Astrocyte (in vitro differentiated cells and primary cell): Measurements from ENCODE around the gene SMTN. TPM values are rescaled to one million over a fixed set of nuclear protein-coding genes. Genes with fewer than 3 reads are reported as not detected.
"Not testable (repeated sequence)": the region's sequence is repeated elsewhere in the genome, so short reads cannot be mapped to it uniquely, and the experiment has no call there.

Experiments used
- DNase-seq: peaks from one replicate; pipeline ENCODE4 v3.0.0-alpha.2; 2010; ENCODE audit warnings: low read depth
- FAIRE-seq: peaks from 2 replicates; lab custom pipeline; 2011; peaks lifted over from hg19 to GRCh38; lab: Jason Lieb, UNC
- H2AFZ ChIP-seq: 2 replicates; pipeline ENCODE4 v1.6.0; 2012; ENCODE audit warnings: low read depth, low read length, inconsistent platforms
- H3K27ac ChIP-seq: 2 replicates; pipeline ENCODE4 v1.5.1; 2011; ENCODE audit warnings: low read depth, low read length, inconsistent platforms
- H3K27me3 ChIP-seq: 2 replicates; pipeline ENCODE4 v1.6.0; 2011; ENCODE audit warnings: low read length, inconsistent platforms; ENCODE audit not compliant: insufficient read depth
- H3K36me3 ChIP-seq: 2 replicates; pipeline ENCODE4 v1.5.1; 2011; ENCODE audit warnings: low read length, inconsistent platforms; ENCODE audit not compliant: insufficient read depth
- H3K4me1 ChIP-seq: 2 replicates; pipeline ENCODE4 v1.5.1; 2011; ENCODE audit warnings: low read length, inconsistent platforms; ENCODE audit not compliant: insufficient read depth
- H3K4me2 ChIP-seq: 2 replicates; pipeline ENCODE4 v1.6.0; 2012; ENCODE audit warnings: low read length, inconsistent platforms
- H3K4me3 ChIP-seq: 2 replicates; pipeline ENCODE4 v1.5.1; 2011; ENCODE audit warnings: low read depth, mild to moderate bottlenecking, low read length, inconsistent platforms; ENCODE audit not compliant: insufficient read depth
- H3K79me2 ChIP-seq: 2 replicates; pipeline ENCODE4 v1.6.0; 2012; ENCODE audit warnings: mild to moderate bottlenecking, low read length, inconsistent platforms; ENCODE audit not compliant: insufficient read depth
- H3K9ac ChIP-seq: 2 replicates; pipeline ENCODE4 v1.6.0; 2012; ENCODE audit warnings: mild to moderate bottlenecking, low read length, inconsistent platforms
- H3K9me3 ChIP-seq: 2 replicates; pipeline ENCODE4 v1.5.1; 2012; ENCODE audit warnings: low read depth, mild to moderate bottlenecking, low read length, inconsistent platforms; ENCODE audit not compliant: insufficient read depth
- H4K20me1 ChIP-seq: 2 replicates; pipeline ENCODE4 v1.6.0; 2012; ENCODE audit warnings: low read length, inconsistent platforms; ENCODE audit not compliant: insufficient read depth
- H3K27ac Mint-ChIP-seq: one replicate; pipeline ENCODE4 v1.8.0; 2021; ENCODE audit warnings: mild to moderate bottlenecking, mixed read lengths; ENCODE audit not compliant: unreplicated experiment
- H3K27me3 Mint-ChIP-seq: one replicate; pipeline ENCODE4 v1.8.0; 2021; ENCODE audit warnings: low read depth, mixed read lengths; ENCODE audit not compliant: unreplicated experiment
- H3K36me3 Mint-ChIP-seq: one replicate; pipeline ENCODE4 v1.8.0; 2021; ENCODE audit warnings: low read depth, mixed read lengths; ENCODE audit not compliant: unreplicated experiment
- H3K4me1 Mint-ChIP-seq: one replicate; pipeline ENCODE4 v1.8.0; 2021; ENCODE audit warnings: low read depth, mixed read lengths; ENCODE audit not compliant: unreplicated experiment
- H3K4me3 Mint-ChIP-seq: one replicate; pipeline ENCODE4 v1.8.0; 2021; ENCODE audit warnings: mild to moderate bottlenecking, moderate library complexity, mixed read lengths; ENCODE audit not compliant: unreplicated experiment
- H3K9me3 Mint-ChIP-seq: one replicate; pipeline ENCODE4 v1.8.0; 2021; ENCODE audit warnings: mild to moderate bottlenecking, mixed read lengths; ENCODE audit not compliant: unreplicated experiment
- EZH2 ChIP-seq: IDR thresholded peaks from 2 replicates; pipeline ENCODE4 v1.6.1; 2012; ENCODE audit warnings: mild to moderate bottlenecking, low read length, inconsistent platforms; ENCODE audit not compliant: insufficient read depth
- total RNA-seq: library from RNA; stranded (reverse); gene quantifications from 2 replicates; pipeline ENCODE4 v1.2.1, GENCODE V29; 2021
- TF ChIP-seq, protein P1 (sequence below): IDR thresholded peaks from 2 replicates; pipeline ENCODE4 v1.5.1; 2011; ENCODE audit warnings: low read depth, mild to moderate bottlenecking, inconsistent platforms, low read length, moderate library complexity; ENCODE audit not compliant: insufficient read depth

SMTN gene
- total RNA-seq, 1 donor from 2014 or later, result 98.9 TPM

DNA sequence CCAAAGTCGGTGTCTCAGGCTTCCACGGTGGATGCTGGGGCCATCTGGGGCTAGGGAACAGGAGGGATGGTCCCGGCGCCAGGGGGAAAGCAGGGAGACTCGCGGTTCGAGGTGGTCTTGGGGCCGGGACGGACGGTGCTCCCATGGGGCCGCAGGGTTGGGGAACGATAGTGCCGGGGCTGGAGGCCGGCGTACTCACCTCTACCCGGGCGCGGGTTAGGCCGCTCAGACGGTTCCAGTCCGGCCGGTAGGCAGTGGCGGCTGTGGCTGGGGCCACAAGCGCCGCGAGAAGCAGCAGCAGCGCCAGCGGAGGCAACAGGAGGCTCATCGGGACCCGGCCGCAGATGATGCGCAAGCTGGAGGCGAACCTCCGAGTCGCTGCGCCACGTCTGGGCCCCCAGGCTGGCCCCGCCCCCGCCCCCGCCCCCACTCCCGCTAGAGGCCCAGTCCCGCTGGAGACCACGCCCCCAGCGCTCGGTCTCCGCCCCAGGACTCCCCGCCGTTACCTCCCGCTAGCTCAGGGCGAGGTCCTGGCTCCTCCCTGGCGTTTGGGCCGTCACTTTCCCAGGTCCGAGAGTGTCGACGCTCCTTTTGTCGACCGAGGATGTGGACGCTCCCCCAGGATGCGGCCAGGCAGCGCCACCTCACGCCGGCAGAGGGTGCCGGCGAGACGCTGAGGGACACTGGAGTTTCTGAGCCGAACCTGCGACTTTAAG lies 26.2 kb downstream of the SMTN start, which contains the start of gene SELENOM:
TSS of gene SELENOM (minus strand) at position 391 of the 716 bp plus-strand sequence. CDS start at position 328, 63 bp downstream.
- Histone ChIP-seq H3K9me3 (no peaks in the 10 kb centered on the region), H3K4me2 (peak within 1 kb of the TSS; percentile 99), H3K4me3 (peak within 1 kb of the TSS; percentile 86), H3K79me2 (peaks cover 27% of the 10 kb centered on the region), H2AFZ (peak within 1 kb of the TSS; percentile 78), H3K36me3 (peaks cover 11% of the 10 kb centered on the region), H3K9ac (peak within 1 kb of the TSS; percentile 97), H3K27me3 (no peaks in the 10 kb centered on the region), H3K27ac (peak within 1 kb of the TSS; percentile 85), H4K20me1 (peaks cover 46% of the 10 kb centered on the region), H3K4me1 (peaks cover 27% of the 10 kb centered on the region)
- Mint-ChIP-seq H3K4me3 (peak within 1 kb of the TSS; percentile 98), H3K27me3 (no peaks in the 10 kb centered on the region), H3K36me3 (peaks cover 6% of the 10 kb centered on the region), H3K27ac (peak within 1 kb of the TSS; percentile 92), H3K4me1 (peaks cover 30% of the 10 kb centered on the region), H3K9me3 (no peaks in the 10 kb centered on the region)
- TF ChIP-seq, protein P1, sequence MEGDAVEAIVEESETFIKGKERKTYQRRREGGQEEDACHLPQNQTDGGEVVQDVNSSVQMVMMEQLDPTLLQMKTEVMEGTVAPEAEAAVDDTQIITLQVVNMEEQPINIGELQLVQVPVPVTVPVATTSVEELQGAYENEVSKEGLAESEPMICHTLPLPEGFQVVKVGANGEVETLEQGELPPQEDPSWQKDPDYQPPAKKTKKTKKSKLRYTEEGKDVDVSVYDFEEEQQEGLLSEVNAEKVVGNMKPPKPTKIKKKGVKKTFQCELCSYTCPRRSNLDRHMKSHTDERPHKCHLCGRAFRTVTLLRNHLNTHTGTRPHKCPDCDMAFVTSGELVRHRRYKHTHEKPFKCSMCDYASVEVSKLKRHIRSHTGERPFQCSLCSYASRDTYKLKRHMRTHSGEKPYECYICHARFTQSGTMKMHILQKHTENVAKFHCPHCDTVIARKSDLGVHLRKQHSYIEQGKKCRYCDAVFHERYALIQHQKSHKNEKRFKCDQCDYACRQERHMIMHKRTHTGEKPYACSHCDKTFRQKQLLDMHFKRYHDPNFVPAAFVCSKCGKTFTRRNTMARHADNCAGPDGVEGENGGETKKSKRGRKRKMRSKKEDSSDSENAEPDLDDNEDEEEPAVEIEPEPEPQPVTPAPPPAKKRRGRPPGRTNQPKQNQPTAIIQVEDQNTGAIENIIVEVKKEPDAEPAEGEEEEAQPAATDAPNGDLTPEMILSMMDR, result peak; percentile 87
- TF ChIP-seq EZH2, result no peak
- DNase-seq (peak; percentile 93), FAIRE-seq (peak; percentile 94)

DNA sequence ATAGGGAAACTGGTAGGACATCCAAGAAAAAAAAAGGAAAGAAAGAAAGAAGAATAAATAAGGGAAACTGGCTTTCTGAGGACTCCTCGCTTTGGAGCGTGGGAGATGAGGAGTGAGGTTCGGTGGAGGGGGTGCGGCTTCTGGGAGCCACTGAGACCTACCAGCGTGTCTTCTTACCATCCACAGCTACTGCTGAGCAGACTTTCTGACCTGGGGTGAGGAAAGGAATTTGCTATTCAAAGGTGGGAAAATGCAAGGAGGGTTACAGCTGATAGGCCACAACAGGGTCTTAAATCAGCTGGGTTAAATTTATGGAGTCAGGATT lies 26.7 kb downstream of the SMTN start:
- peak overlapping the region; percentile 73 for H3K4me3 Mint-ChIP-seq
- H3K27ac Mint-ChIP-seq, result peak overlapping the region; percentile 92
- peak overlapping the region; percentile 31 for H3K27ac ChIP-seq
- H3K4me1 ChIP-seq, result peaks cover 23% of the 10 kb centered on the region
- H3K9me3 Mint-ChIP-seq, result no peaks in the 10 kb centered on the region
- H4K20me1 ChIP-seq, result peaks cover 41% of the 10 kb centered on the region
- H3K4me1 Mint-ChIP-seq, result peaks cover 25% of the 10 kb centered on the region
- H3K79me2 ChIP-seq, result peaks cover 27% of the 10 kb centered on the region
- FAIRE-seq, result no peak
- no peaks in the 10 kb centered on the region for H3K27me3 ChIP-seq
- peak overlapping the region; percentile 73 for H3K9ac ChIP-seq
- peak overlapping the region; percentile 78 for H2AFZ ChIP-seq
- H3K9me3 ChIP-seq, result no peaks in the 10 kb centered on the region
- no peaks in the 10 kb centered on the region for H3K27me3 Mint-ChIP-seq
- peak overlapping the region; percentile 84 for H3K4me2 ChIP-seq
- peaks cover 9% of the 10 kb centered on the region for H3K36me3 ChIP-seq
- no peak for DNase-seq
- H3K4me3 ChIP-seq, result peak overlapping the region; percentile 54
- TF ChIP-seq, protein P1, result no peak
- TF ChIP-seq EZH2, result no peak
- peaks cover 6% of the 10 kb centered on the region for H3K36me3 Mint-ChIP-seq

DNA sequence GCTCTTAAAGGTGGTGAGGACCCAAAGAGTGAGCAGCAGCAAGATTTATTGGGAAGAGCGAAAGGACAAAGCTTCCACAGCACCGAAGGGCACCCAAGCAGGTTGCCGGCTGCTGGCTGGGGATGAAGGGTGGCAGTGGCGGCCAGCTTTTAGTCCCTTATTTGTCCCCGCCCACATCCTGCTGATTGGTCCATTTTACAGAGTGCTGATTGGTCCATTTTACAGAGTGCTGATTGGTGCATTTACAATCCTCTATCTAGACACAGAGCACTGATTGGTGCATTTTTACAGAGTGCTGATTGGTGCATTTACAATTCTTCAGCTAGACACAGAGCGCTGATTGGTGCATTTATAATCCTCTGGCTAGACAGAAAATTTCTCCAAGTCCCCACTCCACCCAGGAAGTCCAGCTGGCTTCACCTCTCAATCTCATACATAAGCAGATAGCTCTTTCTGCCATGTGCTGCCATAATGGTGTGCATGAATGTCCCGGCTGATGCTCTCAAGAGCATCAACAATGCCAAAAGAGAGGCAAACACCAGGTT lies 31.5 kb downstream of the SMTN start:
- H3K4me3 ChIP-seq, H4K20me1 ChIP-seq, H3K4me2 ChIP-seq, DNase-seq, H3K27ac ChIP-seq, H3K36me3 Mint-ChIP-seq, H3K4me1 ChIP-seq, H3K9me3 Mint-ChIP-seq, H3K4me1 Mint-ChIP-seq, H3K9me3 ChIP-seq, H3K27me3 Mint-ChIP-seq, H3K36me3 ChIP-seq, H3K4me3 Mint-ChIP-seq, H3K27ac Mint-ChIP-seq, H3K79me2 ChIP-seq, H2AFZ ChIP-seq, FAIRE-seq, H3K27me3 ChIP-seq, H3K9ac ChIP-seq: not testable (repeated sequence)
